Right ventricle myocardium superior (tissue), 1 donor: ENCODE results near the gene PRM2. TPM values are rescaled to one million over a fixed set of nuclear protein-coding genes. Genes with fewer than 3 reads are reported as not detected.
A peak's percentile ranks its signal among the peaks of the same experiment; 100 is the strongest.
"Not testable (repeated sequence)": the region's sequence is repeated elsewhere in the genome, so short reads cannot be mapped to it uniquely, and the experiment has no call there.

Experiments
- ATAC-seq: fragments of 200-7000 bp; cut with Tn5 transposase; one replicate; pipeline ENCODE4 v1.9.1; 2020; ENCODE audit warnings: mild to moderate bottlenecking; ENCODE audit not compliant: poor library complexity
- DNase-seq: peaks from one replicate; pipeline ENCODE4 v3.0.0-alpha.2; 2020
- intact Hi-C: fragments of 100-400 bp; cut with DNase I; formaldehyde crosslinking; loops from one replicate; pipeline ENCODE4 v1.11.2; 2022
- total RNA-seq: library from RNA; stranded (reverse); fragmentation: NEBNext Ultra II Directional; extraction: Animal tissue kit (Norgen Biotek cat#: 25700); gene quantifications from one replicate; pipeline ENCODE4 v1.2.1, GENCODE V29; 2021
- donor health status: DM: no; HTN: yes; CAD: no; lungs with severe emphysema.

PRM2 gene
- total RNA-seq, 1 donor from 2014 or later = not detected

- ATAC-seq (no peak), DNase-seq (no peak)
- intact Hi-C loops = no loop called here
These were observed 32.4 kb upstream of the PRM2 start for GRCh38 chr16:11308493-11309283.

GRCh38 chr16:11307639-11308492, 31.6 kb upstream of the PRM2 start:
- DNase-seq = no peak
- intact Hi-C loops = no loop called here
- no peak for ATAC-seq

GRCh38 chr16:11306997-11307638, 30.8 kb upstream of the PRM2 start:
- no peak for ATAC-seq
- DNase-seq = no peak
- intact Hi-C loops = no loop called here

- intact Hi-C loops = no loop called here
- no peak for ATAC-seq
- no peak for DNase-seq
These were observed 30.1 kb upstream of the PRM2 start for GRCh38 chr16:11306381-11306780.

- DNase-seq = no peak
- intact Hi-C loops = no loop called here
- no peak for ATAC-seq
These were observed 27.3 kb upstream of the PRM2 start for GRCh38 chr16:11303405-11304138.

- DNase-seq (no peak), ATAC-seq (no peak)
- intact Hi-C loops = no loop called here
These were observed 26.7 kb upstream of the PRM2 start for GRCh38 chr16:11302977-11303376.

GRCh38 chr16:11301645-11302501, 25.6 kb upstream of the PRM2 start:
- DNase-seq = no peak
- intact Hi-C loops = no loop called here

GRCh38 chr16:11300560-11300892, 24.2 kb upstream of the PRM2 start:
- ATAC-seq (no peak), DNase-seq (no peak)
- intact Hi-C loops = no loop called here

More at GRCh38 chr16:11301645-11302501, 25.6 kb upstream of the PRM2 start:
- ATAC-seq = no peak

GRCh38 chr16:11299865-11300559, 23.7 kb upstream of the PRM2 start:
- intact Hi-C loops = no loop called here
- DNase-seq (no peak), ATAC-seq (no peak)

- intact Hi-C loops, ATAC-seq, DNase-seq: not testable (repeated sequence)
These were observed 22.8 kb upstream of the PRM2 start for GRCh38 chr16:11298950-11299547.

GRCh38 chr16:11298143-11298900, 22.0 kb upstream of the PRM2 start:
- no peak for DNase-seq
- intact Hi-C loops = no loop called here
- ATAC-seq = no peak

GRCh38 chr16:11297492-11298142, 21.3 kb upstream of the PRM2 start:
- DNase-seq (peak; percentile 87), ATAC-seq (peak; percentile 97)
- intact Hi-C loops = no loop called here

GRCh38 chr16:11296706-11297491, 20.6 kb upstream of the PRM2 start:
- DNase-seq = no peak
- peak; percentile 80 for ATAC-seq
- intact Hi-C loops = no loop called here

GRCh38 chr16:11296351-11296705, 20.0 kb upstream of the PRM2 start:
- intact Hi-C loops = no loop called here
- ATAC-seq (no peak), DNase-seq (no peak)

GRCh38 chr16:11295672-11296071, 19.4 kb upstream of the PRM2 start:
- DNase-seq (no peak), ATAC-seq (no peak)
- intact Hi-C loops = no loop called here
